Measurements from ENCODE around the gene MRPL27.

Gene MRPL27

GRCh38 chr17:50356892-50357510 is 16.0 kb downstream of the MRPL27 start:
- Histone ChIP-seq H3K4me2 (ENCODE audit: low read length) (no peak overlapping the region), H3K36me3 (ENCODE audit: insufficient read depth, low read length) (peaks cover 59% of the 10 kb centered on the region), H2AFZ (ENCODE audit: low read length) (no peak overlapping the region), H3K9ac (ENCODE audit: low read length) (no peak overlapping the region), H3F3A (ENCODE audit: insufficient read depth, low read length) (no peaks in the 10 kb centered on the region), H3K9me2 (ENCODE audit: low read depth, low read length) (no peaks in the 10 kb centered on the region), H3K79me2 (ENCODE audit: insufficient read depth, low read length) (no peaks in the 10 kb centered on the region), H3K27me3 (ENCODE audit: insufficient read depth, low read length) (no peaks in the 10 kb centered on the region), H3K27ac (ENCODE audit: low read depth, low read length, poor library complexity, severe bottlenecking) (no peak overlapping the region), H3K4me1 (ENCODE audit: insufficient read depth, low read length, severe bottlenecking) (no peaks in the 10 kb centered on the region), H4K20me1 (ENCODE audit: insufficient read depth, low read length) (no peaks in the 10 kb centered on the region), H3K4me3 (ENCODE audit: low read depth, low read length, poor library complexity, severe bottlenecking) (no peak overlapping the region), H3K9me3 (ENCODE audit: low read length) (no peaks in the 10 kb centered on the region)
- TF ChIP-seq EZH2 (IDR thresholded peaks at IDR 0.05; ENCODE audit: borderline replicate concordance, low read length) (no peak), CTCF (IDR thresholded peaks at IDR 0.05; ENCODE audit: low read length) (no peak)

GRCh38 chr17:50356418-50356817 is 16.6 kb downstream of the MRPL27 start:
- Histone ChIP-seq H3K79me2 (ENCODE audit: insufficient read depth, low read length) (no peaks in the 10 kb centered on the region), H3F3A (ENCODE audit: insufficient read depth, low read length) (no peaks in the 10 kb centered on the region)
- TF ChIP-seq CTCF (IDR thresholded peaks at IDR 0.05; ENCODE audit: low read length) (no peak), EZH2 (IDR thresholded peaks at IDR 0.05; ENCODE audit: borderline replicate concordance, low read length) (no peak)

GRCh38 chr17:50355701-50356341 is 17.2 kb downstream of the MRPL27 start:
- Histone ChIP-seq H4K20me1 (ENCODE audit: insufficient read depth, low read length) (no peaks in the 10 kb centered on the region), H3K4me1 (ENCODE audit: insufficient read depth, low read length, severe bottlenecking) (no peaks in the 10 kb centered on the region), H3K79me2 (ENCODE audit: insufficient read depth, low read length) (no peaks in the 10 kb centered on the region), H3K36me3 (ENCODE audit: insufficient read depth, low read length) (peaks cover 54% of the 10 kb centered on the region), H3K9me2 (ENCODE audit: low read depth, low read length) (no peaks in the 10 kb centered on the region), H3K27ac (ENCODE audit: low read depth, low read length, poor library complexity, severe bottlenecking) (no peak overlapping the region), H3F3A (ENCODE audit: insufficient read depth, low read length) (no peaks in the 10 kb centered on the region), H3K4me2 (ENCODE audit: low read length) (no peak overlapping the region), H3K9me3 (ENCODE audit: low read length) (no peaks in the 10 kb centered on the region), H3K4me3 (ENCODE audit: low read depth, low read length, poor library complexity, severe bottlenecking) (no peak overlapping the region), H3K9ac (ENCODE audit: low read length) (no peak overlapping the region), H3K27me3 (ENCODE audit: insufficient read depth, low read length) (no peaks in the 10 kb centered on the region), H2AFZ (ENCODE audit: low read length) (no peak overlapping the region)
- TF ChIP-seq CTCF (IDR thresholded peaks at IDR 0.05; ENCODE audit: low read length) (no peak), EZH2 (IDR thresholded peaks at IDR 0.05; ENCODE audit: borderline replicate concordance, low read length) (no peak)

More at GRCh38 chr17:50356418-50356817, 16.6 kb downstream of the MRPL27 start:
- no peak overlapping the region for H3K9ac ChIP-seq (ENCODE audit: low read length)
- no peaks in the 10 kb centered on the region for H3K27me3 ChIP-seq (ENCODE audit: insufficient read depth, low read length)
- H3K36me3 ChIP-seq (ENCODE audit: insufficient read depth, low read length): peaks cover 59% of the 10 kb centered on the region
- H3K27ac ChIP-seq (ENCODE audit: low read depth, low read length, poor library complexity, severe bottlenecking): no peak overlapping the region
- no peak overlapping the region for H2AFZ ChIP-seq (ENCODE audit: low read length)
- H3K4me3 ChIP-seq (ENCODE audit: low read depth, low read length, poor library complexity, severe bottlenecking): no peak overlapping the region
- H3K4me1 ChIP-seq (ENCODE audit: insufficient read depth, low read length, severe bottlenecking): no peaks in the 10 kb centered on the region
- no peaks in the 10 kb centered on the region for H3K9me3 ChIP-seq (ENCODE audit: low read length)
- no peaks in the 10 kb centered on the region for H4K20me1 ChIP-seq (ENCODE audit: insufficient read depth, low read length)
- H3K4me2 ChIP-seq (ENCODE audit: low read length): no peak overlapping the region
- no peaks in the 10 kb centered on the region for H3K9me2 ChIP-seq (ENCODE audit: low read depth, low read length)

Measured in OCI-LY1 (cell line).